ENCODE measurements around the gene PXMP4. TPM values are rescaled to one million over a fixed set of nuclear protein-coding genes. Genes with fewer than 3 reads are reported as not detected.

Gene PXMP4
- total RNA-seq, 4 donors from 2014 or later = 12.5 to 34.1 (median 21.2) TPM

DNA sequence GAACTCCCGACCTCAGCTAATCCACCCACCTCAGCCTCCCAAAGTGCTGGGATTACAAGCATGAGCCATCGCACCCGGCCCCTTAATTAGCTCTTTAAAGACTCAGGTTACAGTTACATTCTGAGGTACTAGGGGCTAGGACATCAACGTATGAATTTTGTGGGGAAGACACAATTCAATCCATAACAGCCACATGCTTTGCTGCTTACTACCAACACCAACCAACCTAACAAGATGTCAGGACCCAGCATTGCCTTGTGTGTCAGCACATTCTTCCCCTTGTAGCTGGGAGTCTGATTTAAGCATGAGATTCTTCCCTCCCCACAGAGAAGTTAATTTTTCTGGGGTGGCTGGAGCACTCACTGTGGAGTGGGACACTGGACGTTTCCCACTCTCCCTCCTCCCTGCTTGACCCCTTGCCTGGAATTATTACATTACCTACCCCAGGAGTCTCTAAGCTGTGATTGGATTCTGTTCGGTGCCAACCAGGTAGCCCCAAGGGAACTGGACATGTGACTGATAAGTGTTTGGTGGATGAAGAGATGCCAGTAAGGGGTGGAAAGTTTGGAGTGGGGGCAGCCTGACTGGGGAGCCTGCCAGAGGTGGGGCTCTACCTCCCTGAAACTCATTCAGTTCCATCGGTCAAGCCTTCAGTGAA lies 5.6 kb upstream of the PXMP4 start:
- intact Hi-C loops (cut with DNase I; ENCODE audit: low total_unique reads) = no loop called here
- no peak for TF ChIP-seq POLR2A (IDR thresholded peaks at IDR 0.05)
- TF ChIP-seq, protein P1, sequence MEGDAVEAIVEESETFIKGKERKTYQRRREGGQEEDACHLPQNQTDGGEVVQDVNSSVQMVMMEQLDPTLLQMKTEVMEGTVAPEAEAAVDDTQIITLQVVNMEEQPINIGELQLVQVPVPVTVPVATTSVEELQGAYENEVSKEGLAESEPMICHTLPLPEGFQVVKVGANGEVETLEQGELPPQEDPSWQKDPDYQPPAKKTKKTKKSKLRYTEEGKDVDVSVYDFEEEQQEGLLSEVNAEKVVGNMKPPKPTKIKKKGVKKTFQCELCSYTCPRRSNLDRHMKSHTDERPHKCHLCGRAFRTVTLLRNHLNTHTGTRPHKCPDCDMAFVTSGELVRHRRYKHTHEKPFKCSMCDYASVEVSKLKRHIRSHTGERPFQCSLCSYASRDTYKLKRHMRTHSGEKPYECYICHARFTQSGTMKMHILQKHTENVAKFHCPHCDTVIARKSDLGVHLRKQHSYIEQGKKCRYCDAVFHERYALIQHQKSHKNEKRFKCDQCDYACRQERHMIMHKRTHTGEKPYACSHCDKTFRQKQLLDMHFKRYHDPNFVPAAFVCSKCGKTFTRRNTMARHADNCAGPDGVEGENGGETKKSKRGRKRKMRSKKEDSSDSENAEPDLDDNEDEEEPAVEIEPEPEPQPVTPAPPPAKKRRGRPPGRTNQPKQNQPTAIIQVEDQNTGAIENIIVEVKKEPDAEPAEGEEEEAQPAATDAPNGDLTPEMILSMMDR (IDR thresholded peaks at IDR 0.05) = no peak
- no peak overlapping the region for H3K4me3 ChIP-seq (ENCODE audit: low read depth, poor library complexity, severe bottlenecking)
- no peak for DNase-seq (ENCODE audit: low spot score in 2 of 2)
- WGBS, 2 donors = 71 to 74% methylated on average over 7 of the region's 7 CpGs

- intact Hi-C loops (cut with DNase I; ENCODE audit: low total_unique reads) = no loop called here
- H3K4me3 ChIP-seq (ENCODE audit: low read depth, poor library complexity, severe bottlenecking) = no peak overlapping the region
- 76 to 80% methylated on average over 14 of the region's 14 CpGs for WGBS, 2 donors
- no peak for DNase-seq (ENCODE audit: low spot score in 2 of 2)
- no peak for TF ChIP-seq POLR2A (IDR thresholded peaks at IDR 0.05)
- TF ChIP-seq, protein P1 (IDR thresholded peaks at IDR 0.05) = no peak
Observed at GRCh38 chr20:33724439-33725094, 4.5 kb upstream of the PXMP4 start.

DNA sequence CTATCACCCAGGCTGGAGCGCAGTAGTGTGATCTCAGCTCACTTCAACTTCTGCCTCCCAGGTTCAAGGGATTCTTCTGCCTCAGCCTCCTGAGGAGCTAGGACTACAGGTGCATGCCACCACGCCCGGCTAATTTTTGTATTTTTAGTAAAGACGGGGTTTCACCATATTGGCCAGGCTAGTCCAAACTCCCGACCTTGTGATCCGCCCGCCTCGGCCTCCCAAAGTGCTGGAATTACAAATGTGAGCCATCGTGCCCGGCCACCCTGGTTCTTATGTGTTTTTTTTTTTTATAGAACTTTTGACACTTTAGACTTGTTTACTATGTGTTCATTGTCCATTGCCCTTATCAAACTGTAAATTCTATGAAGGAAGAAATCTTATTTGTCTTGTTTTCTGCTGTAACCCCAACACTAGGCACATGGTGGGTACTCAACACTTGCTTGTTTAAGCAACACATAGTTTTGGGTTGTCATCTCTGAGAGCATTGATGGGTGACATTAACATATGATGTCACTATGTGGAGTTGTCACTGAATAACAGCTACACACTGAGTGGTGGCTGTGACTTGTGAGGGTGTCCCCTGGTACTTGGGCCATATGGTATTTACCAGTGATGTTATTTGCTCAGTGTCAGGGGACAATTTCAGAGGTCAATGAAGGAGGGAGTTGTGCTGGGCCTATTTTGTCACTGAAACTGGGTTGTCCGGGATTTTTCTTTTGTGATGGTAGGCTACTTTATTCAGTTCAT lies 1.5 kb upstream of the PXMP4 start:
- DNase-seq (ENCODE audit: low spot score in 2 of 2) = no peak
- intact Hi-C loops (cut with DNase I; ENCODE audit: low total_unique reads) = no loop called here
- 94 to 98% methylated on average over 11 of the region's 11 CpGs for WGBS, 2 donors
- TF ChIP-seq, protein P1 (IDR thresholded peaks at IDR 0.05) = no peak
- TF ChIP-seq POLR2A (IDR thresholded peaks at IDR 0.05) = no peak
- H3K4me3 ChIP-seq (ENCODE audit: low read depth, poor library complexity, severe bottlenecking) = no peak overlapping the region

DNA sequence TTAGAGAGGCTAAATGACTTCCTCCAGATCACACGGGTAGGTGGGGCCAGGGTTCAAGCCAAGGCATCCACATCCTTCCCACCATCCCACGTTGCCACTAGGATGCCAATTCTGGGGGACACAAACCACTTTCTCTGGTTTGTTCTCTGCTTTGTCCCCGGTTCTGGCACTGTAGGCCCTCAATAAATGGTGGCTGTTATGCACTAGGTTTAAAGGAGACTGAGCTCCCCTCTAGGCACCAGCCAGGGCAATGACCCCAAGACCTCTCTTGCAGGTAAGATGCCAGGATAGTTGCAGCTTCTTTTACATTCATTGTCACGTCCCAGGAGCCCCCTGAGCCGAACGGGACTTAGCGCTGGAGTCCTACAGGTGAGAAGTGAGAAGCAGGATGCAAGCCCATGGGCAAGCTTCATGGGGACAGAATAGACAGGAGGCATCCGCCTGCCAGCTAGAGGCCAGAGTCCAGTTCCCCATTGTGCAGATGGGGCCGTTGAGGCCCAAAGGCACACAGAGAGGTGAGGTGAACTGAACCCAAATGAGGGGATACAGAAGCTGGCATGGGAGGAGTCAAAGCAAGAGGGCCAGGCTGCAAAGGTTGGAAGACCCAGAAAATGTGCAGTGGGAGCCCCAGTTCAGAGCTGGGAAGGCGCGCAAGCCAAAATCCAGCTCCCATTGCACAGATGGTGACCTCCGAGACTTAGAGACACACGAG lies 677 bp downstream of the PXMP4 start:
- intact Hi-C loops (cut with DNase I; ENCODE audit: low total_unique reads) = no loop called here
- TF ChIP-seq, protein P1 (IDR thresholded peaks at IDR 0.05) = no peak
- TF ChIP-seq POLR2A (IDR thresholded peaks at IDR 0.05) = no peak
- no peak for DNase-seq (ENCODE audit: low spot score in 2 of 2)
- WGBS, 2 donors = 33 to 35% methylated on average over 13 of the region's 13 CpGs
- peak overlapping the region; percentile 75 for H3K4me3 ChIP-seq (ENCODE audit: low read depth, poor library complexity, severe bottlenecking)

GRCh38 chr20:33716498-33716897 lies 3.6 kb downstream of the PXMP4 start:
- no peak overlapping the region for H3K4me3 ChIP-seq (ENCODE audit: low read depth, poor library complexity, severe bottlenecking)
- intact Hi-C loops (cut with DNase I; ENCODE audit: low total_unique reads) = no loop called here
- TF ChIP-seq POLR2A (IDR thresholded peaks at IDR 0.05) = no peak
- TF ChIP-seq, protein P1 (IDR thresholded peaks at IDR 0.05) = no peak
- DNase-seq (ENCODE audit: low spot score in 2 of 2) = no peak
- 87 to 96% methylated on average over 2 of the region's 2 CpGs for WGBS, 2 donors

Measured in lower leg skin (tissue), 4 donors.